Pulmonary artery endothelial cell (primary cell): ENCODE data around the gene CCDC33. TPM values are rescaled to one million over a fixed set of nuclear protein-coding genes. Genes with fewer than 3 reads are reported as not detected.

Experiments used
- DNase-seq: peaks from one replicate; pipeline ENCODE4 v3.0.0-alpha.2; 2011; ENCODE audit warnings: low read depth, low spot score
- total RNA-seq: library from RNA; depleted of rRNA; stranded (reverse); fragments of >200 nt; gene quantifications from 2 replicates; pipeline ENCODE4 v1.2.3, GENCODE V29; 2014

The CCDC33 gene
- total RNA-seq, 1 donor from 2014 or later, result not detected

- no peak for DNase-seq
Observed at GRCh38 chr15:74208901-74209559, 27.1 kb upstream of the CCDC33 start.

DNA sequence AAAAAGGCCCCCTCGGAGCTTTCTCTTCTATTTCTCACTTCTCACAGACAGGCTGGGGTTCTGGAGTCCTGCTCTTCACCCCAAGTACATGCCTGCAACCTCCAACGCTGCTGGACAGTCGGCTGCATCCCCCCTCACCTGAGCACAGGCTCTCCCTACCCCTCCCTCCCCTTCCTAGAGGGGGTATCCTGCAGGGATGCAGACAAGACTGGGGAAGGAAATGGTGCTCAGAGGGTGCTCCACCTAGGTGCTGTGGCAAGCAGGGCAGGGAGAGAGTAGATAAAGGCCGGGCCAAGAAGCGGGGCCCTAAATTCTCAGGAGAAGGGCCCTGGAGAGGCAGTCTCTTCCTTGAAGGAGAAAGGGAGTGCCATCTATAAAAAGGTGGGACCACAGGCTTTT, 26.6 kb upstream of the CCDC33 start:
- no peak for DNase-seq

DNA sequence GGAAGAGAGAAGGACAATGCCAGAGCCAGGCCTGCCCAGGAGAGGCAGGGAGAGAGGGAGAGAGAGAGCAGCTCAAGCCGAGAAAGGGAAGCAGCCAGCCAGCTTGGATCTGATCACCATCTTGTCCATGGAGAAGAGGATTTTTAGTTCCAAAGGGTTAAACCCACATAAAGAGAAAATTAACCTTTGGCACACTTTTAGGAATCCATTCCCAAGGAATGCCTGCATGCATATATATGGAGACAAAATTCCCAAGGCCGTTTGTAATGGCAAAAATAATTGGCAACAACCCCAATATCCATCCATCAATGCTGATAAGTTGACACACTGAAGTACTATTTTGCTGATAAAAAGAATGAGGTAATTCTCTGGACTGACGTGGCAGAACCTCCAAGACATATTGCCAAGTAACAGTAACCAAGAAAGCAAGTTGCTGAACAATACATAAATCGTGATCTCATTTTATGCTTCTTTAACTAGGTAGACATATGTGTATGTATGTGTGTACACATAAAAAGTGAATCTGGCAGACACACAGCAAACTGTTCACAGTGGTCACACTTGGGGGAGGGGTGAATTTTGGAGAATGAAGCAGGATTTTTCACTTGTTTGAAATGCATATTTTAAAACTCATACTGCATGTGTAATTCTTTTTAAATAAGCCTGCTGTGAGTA, 26.0 kb upstream of the CCDC33 start:
- peak; percentile 75 for DNase-seq

DNA sequence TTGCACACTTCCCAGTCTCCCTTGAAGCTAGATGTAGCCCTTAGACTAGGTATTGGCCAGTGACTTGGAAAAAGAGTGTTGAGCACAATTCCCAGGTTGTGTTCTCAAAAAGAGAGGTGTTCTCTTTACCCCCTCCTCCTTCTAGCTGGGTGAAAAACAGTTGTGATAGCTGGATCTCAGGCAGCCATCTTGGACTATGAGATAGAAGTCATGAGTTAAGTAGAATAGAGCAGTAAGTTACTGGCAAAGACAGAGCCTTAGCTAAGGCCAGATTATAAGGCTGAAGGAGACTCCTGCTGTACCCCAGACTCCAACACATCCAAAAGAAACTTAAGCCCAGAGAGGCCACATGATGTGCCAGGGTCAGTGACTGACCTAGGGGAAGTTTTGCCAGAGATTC, 25.4 kb upstream of the CCDC33 start:
- no peak for DNase-seq

GRCh38 chr15:74211656-74212055, 24.5 kb upstream of the CCDC33 start:
- DNase-seq, result no peak

GRCh38 chr15:74212494-74212893, 23.6 kb upstream of the CCDC33 start:
- DNase-seq, result no peak

GRCh38 chr15:74213858-74214284, 22.3 kb upstream of the CCDC33 start:
- DNase-seq, result no peak

GRCh38 chr15:74214324-74215021, 21.7 kb upstream of the CCDC33 start:
- DNase-seq, result no peak

DNA sequence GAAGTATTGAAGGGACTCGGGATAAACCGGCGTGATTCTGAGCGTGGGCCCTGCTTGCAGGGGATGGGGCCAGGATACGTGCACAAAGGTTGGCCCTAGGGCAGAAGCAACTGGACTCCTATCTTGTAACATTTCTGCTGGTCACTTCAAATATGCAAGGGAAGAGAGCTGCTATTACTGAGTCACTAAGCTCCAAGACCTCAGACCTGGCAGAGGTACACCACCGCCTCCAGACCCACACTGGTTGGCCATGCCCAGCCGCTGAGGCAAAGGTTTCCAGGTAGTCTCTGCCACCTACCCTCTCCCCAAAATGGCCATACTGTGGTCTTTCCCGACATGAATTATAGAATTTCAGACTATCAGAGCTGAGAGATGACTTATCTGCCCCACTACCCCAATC, 20.2 kb upstream of the CCDC33 start:
- no peak for DNase-seq

DNA sequence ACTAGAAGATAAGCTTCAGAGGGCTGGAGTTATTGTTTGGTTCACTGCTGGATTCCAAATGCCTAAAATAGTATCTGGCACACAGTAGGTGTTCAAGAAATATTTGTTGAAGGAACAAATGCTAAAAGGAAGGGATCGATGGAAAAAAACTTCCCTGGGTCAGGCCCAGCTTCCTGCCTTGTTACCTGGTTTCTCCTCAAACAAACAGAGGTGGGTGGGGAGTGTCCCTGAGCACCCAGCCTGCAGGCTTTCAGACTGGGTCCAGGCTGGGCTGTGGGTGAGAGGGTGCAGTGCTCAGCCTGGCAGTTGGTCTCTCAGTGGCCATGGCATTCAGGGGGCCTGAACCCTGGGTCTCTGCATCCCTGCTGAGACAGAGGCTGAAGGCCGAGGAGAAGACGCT, 19.2 kb upstream of the CCDC33 start:
- DNase-seq, result no peak

- DNase-seq, result no peak
Observed at GRCh38 chr15:74217907-74218885, 17.9 kb upstream of the CCDC33 start.

- no peak for DNase-seq
Observed at GRCh38 chr15:74220475-74221248, 15.5 kb upstream of the CCDC33 start.

DNA sequence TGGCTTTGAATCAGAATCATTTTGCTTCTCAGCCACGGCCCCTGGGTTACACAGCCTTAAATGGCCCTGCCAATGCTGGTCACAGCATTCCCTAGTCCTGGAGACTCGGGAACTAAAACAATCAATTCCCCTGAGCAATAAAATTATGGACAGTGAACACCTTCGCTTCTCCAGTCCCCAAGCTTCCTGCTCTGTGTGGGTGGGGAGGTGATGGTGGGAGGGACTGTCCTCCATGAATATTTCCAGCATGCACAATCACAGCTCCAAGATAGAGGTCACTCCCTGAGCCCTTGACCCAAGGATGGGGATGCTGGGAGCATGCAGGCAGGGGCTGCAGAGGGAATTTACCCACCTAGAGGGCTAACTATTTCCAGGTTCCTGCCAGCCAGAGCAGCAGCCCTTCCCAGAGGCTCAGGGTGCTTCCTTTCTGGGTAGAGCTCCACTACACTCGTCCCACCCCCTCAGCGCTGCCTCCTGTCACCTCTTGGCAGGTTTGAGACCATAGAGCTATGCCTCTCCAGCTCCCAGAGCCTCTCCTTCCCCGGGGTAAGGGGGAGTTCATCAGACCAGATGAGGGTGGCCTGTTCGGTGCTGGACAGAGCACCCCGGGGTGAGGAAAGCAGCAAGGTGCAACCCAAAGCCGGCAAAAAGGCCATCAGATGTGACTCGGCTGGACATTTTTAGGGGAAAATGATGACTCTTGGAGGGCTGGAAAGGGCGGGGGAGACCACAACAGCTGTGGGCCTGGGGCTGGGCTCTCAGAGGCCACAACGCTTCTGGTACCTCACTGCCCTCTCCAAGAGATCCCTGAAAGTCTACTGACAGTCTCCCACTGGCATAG, 14.5 kb upstream of the CCDC33 start:
- DNase-seq, result no peak

DNA sequence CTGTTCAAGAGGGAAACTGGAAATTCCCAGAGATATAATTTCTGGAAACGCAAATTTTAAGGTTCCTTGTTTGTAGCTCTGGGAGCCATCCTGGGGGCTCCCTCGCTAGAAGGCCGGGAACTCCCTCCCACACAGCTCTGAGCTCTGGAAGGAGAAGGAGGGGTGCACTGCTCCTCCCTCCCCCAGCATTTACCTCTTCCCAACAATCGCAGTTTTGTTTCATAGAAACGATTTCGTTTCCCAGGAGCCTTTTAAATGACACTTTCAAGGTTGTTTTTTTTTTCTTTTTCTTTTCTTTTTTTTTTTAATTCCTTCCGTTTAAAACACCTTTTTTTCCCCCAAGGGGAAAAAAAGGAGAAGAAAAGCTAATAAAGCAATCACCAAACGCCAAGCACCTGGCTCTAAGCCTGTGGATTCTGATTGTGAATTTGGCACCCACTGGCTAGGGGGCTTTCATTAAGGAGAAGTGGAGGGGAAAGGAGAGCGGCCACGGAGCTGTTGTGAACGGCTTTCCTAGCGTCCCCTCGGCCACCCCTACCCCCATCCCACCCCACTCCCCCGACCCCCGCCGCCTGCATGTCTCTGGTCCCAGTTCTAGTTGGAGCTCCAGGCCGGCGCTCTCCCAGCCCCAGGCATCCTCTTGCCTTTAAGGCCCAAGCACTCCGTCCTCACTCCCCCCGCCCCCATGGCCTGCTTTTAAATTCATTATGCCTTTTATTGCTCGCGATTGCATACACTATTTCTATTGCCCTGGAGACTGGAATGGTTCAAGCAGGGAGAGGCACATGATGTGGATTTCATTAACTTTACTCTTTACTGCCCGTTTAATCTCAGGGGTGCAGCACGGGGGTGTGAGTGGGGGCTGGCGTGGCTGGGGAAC, 13.6 kb upstream of the CCDC33 start:
- DNase-seq, result no peak

DNA sequence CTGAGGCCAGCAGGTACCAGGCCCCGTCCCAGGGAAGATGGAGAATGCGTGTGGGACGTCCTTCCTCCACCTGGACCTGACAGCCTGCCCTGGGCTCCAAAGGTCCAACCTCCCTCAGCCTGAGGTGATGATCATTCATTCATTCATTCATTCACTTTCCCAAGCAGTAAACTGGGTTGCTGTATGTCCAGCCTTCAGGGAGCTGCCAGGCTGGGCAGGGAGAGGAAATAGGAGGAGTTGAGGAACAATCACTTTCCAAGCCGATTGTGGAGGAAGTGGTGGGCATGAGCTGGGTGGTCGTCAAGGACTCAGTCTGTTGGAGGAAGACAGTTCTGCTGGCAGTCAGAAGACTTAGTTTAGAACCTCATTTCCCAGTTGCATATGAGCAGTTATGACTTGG, 10.2 kb upstream of the CCDC33 start:
- no peak for DNase-seq

DNA sequence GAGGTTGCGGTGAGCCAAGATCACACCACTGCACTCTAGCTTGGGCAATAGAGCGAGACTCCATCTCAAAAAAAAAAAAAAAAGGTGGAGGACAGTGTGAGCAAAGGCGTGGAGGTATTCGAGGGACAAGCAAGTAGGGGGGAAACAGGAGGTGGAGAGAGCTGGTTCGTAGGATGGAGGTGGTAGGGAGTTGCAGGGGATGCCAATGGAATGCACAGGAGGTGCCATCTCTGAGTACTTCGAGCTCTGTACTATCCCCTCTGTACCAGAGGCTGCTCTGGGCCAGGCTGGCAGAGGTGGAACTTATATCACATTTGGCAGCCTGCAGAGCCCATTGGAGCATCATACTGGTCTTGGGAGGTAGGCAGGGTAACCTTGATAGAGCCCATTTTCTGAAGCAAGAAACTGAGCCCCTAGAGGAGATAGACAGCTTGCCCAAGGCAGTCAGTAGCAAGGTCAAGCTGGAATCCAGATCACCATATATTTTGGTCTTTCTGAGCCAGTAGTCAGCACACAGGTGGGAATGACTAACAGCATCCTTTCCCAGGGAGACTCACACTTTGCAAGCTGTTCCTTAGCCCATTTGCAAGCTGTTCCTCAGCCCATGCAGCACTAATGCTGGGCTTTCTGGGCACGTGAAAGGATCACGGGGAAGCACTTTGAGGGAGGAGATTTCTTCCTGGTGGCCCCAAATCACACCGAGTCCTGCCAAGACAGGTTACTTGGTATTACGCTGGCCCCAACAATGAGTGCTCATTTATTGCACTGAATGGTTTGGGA, 9.2 kb upstream of the CCDC33 start:
- DNase-seq, result no peak

- no peak for DNase-seq
Observed at GRCh38 chr15:74227968-74228722, 8.0 kb upstream of the CCDC33 start.
